Measurements from ENCODE around the gene F2RL1. TPM values are rescaled to one million over a fixed set of nuclear protein-coding genes. Genes with fewer than 3 reads are reported as not detected.
"Not testable (repeated sequence)": the region's sequence is repeated elsewhere in the genome, so short reads cannot be mapped to it uniquely, and the experiment has no call there.

Gene F2RL1
- total RNA-seq, 1 donor from 2014 or later = 2.0 TPM

GRCh38 chr5:76854644-76855043, 35.8 kb downstream of the F2RL1 start:
- Histone ChIP-seq H3K27me3 (ENCODE audit: low read depth) (no peaks in the 10 kb centered on the region), H3K27ac (replicated peaks) (no peak overlapping the region), H3K36me3 (no peaks in the 10 kb centered on the region), H3K9me3 (replicated peaks) (no peaks in the 10 kb centered on the region), H3K4me3 (no peak overlapping the region), H3K4me1 (peaks cover 23% of the 10 kb centered on the region)
- TF ChIP-seq CTCF (IDR thresholded peaks at IDR 0.05; ENCODE audit: borderline replicate concordance) = no peak
- intact Hi-C loops (cut with micrococcal nuclease) = no loop called here
- no peak for DNase-seq

- H3K27me3 ChIP-seq (ENCODE audit: low read depth); DNase-seq; H3K27ac ChIP-seq (replicated peaks); H3K9me3 ChIP-seq (replicated peaks); intact Hi-C loops (cut with micrococcal nuclease); H3K4me3 ChIP-seq; H3K36me3 ChIP-seq: not testable (repeated sequence)
- H3K4me1 ChIP-seq = peaks cover 22% of the 10 kb centered on the region
Observed at GRCh38 chr5:76855501-76855900, 36.7 kb downstream of the F2RL1 start.

GRCh38 chr5:76855961-76856360, 37.1 kb downstream of the F2RL1 start:
- no peak for DNase-seq
- H3K4me3 ChIP-seq = no peak overlapping the region
- H3K36me3 ChIP-seq = no peaks in the 10 kb centered on the region
- H3K27me3 ChIP-seq (ENCODE audit: low read depth) = no peaks in the 10 kb centered on the region
- no peaks in the 10 kb centered on the region for H3K9me3 ChIP-seq (replicated peaks)
- intact Hi-C loops (cut with micrococcal nuclease) = no loop called here
- H3K27ac ChIP-seq (replicated peaks) = peak overlapping the region; percentile 29
- TF ChIP-seq CTCF (IDR thresholded peaks at IDR 0.05; ENCODE audit: borderline replicate concordance) = no peak
- H3K4me1 ChIP-seq = peaks cover 17% of the 10 kb centered on the region

GRCh38 chr5:76856800-76857199, 38.0 kb downstream of the F2RL1 start:
- H3K27ac ChIP-seq (replicated peaks); H3K4me3 ChIP-seq; intact Hi-C loops (cut with micrococcal nuclease); H3K36me3 ChIP-seq; H3K27me3 ChIP-seq (ENCODE audit: low read depth); H3K9me3 ChIP-seq (replicated peaks); DNase-seq: not testable (repeated sequence)
- H3K4me1 ChIP-seq = peaks cover 11% of the 10 kb centered on the region

- Histone ChIP-seq H3K4me3 (no peak overlapping the region), H3K9me3 (replicated peaks) (no peaks in the 10 kb centered on the region), H3K4me1 (no peaks in the 10 kb centered on the region), H3K36me3 (no peaks in the 10 kb centered on the region), H3K27me3 (ENCODE audit: low read depth) (no peaks in the 10 kb centered on the region), H3K27ac (replicated peaks) (no peak overlapping the region)
- no peak for TF ChIP-seq CTCF (IDR thresholded peaks at IDR 0.05; ENCODE audit: borderline replicate concordance)
- intact Hi-C loops (cut with micrococcal nuclease) = no loop called here
- no peak for DNase-seq
Observed at GRCh38 chr5:76859591-76860247, 40.9 kb downstream of the F2RL1 start.

- Histone ChIP-seq H3K4me1 (no peaks in the 10 kb centered on the region), H3K9me3 (replicated peaks) (no peaks in the 10 kb centered on the region), H3K27ac (replicated peaks) (no peak overlapping the region), H3K27me3 (ENCODE audit: low read depth) (no peaks in the 10 kb centered on the region), H3K4me3 (no peak overlapping the region), H3K36me3 (no peaks in the 10 kb centered on the region)
- no peak for TF ChIP-seq CTCF (IDR thresholded peaks at IDR 0.05; ENCODE audit: borderline replicate concordance)
- no peak for DNase-seq
- intact Hi-C loops (cut with micrococcal nuclease) = no loop called here
Observed at GRCh38 chr5:76861612-76862011, 42.8 kb downstream of the F2RL1 start.
